Spleen (tissue), 7 donors: ENCODE measurements around the gene KREMEN1.

Experiments used
- CTCF ChIP-seq, 11 experiments: fragments of 200-600 bp in 7 of 11; fragments of 450-650 bp in 4 of 11; sonication (generic) in 4 of 11; IDR thresholded peaks in 8 of 11; conservative IDR thresholded peaks in 3 of 11; 1 replicate in 7 of 11; 2 replicates in 4 of 11; pipeline versions ENCODE4 v1.4.0 to v1.8.0; 2016 to 2021; ENCODE audit warnings: antibody characterized with exemption in 11 of 11, inconsistent platforms in 4 of 11, mild to moderate bottlenecking in 1 of 11
- POLR2A ChIP-seq, 3 donors: fragments of 450-650 bp; IDR thresholded peaks; one replicate each; pipeline ENCODE4 v1.5.1; 2017; ENCODE audit warnings: antibody characterized with exemption in 3 of 3, mild to moderate bottlenecking in 1 of 3
- POLR2AphosphoS5 ChIP-seq, 3 donors: sonication (generic); formaldehyde crosslinking; IDR thresholded peaks; one replicate each; pipeline ENCODE4 v1.5.1; 2017; ENCODE audit warnings: antibody characterized with exemption in 3 of 3
- donor health status: DM: no; HTN: no; CAD: no; lungs with moderate emphysema.
- donor health status: DM: no; HTN: no; CAD: no.
- donor health status: DM: no; HTN: no; CAD: no.

GRCh38 chr22:29152954-29153719 is 80.3 kb downstream of the KREMEN1 start:
- TF ChIP-seq CTCF (IDR thresholded peaks at IDR 0.05 in 8 of 11, conservative IDR thresholded peaks at IDR 0.05 in 3 of 11) (no peak), POLR2A (IDR thresholded peaks at IDR 0.05) (no peak), POLR2AphosphoS5 (IDR thresholded peaks at IDR 0.05) (no peak)
